Measurements from ENCODE around the gene PCDHA5.
"Not testable (repeated sequence)": the region's sequence is repeated elsewhere in the genome, so short reads cannot be mapped to it uniquely, and the experiment has no call there.

The PCDHA5 gene

GRCh38 chr5:140827704-140828361 lies 6.4 kb downstream of the PCDHA5 start, which contains the start of gene PCDHA6:
Gene PCDHA6, plus strand, starts transcription at chr5:140827960. Its CDS starts 132 bp downstream, at chr5:140828092.
- no peak for DNase-seq

GRCh38 chr5:140828362-140828737 lies 6.9 kb downstream of the PCDHA5 start:
- DNase-seq: no peak

- DNase-seq: not testable (repeated sequence)
These were observed 8.4 kb downstream of the PCDHA5 start for GRCh38 chr5:140829511-140830501.

GRCh38 chr5:140833993-140834392 lies 12.6 kb downstream of the PCDHA5 start, which contains the start of gene PCDHA7:
Gene PCDHA7, plus strand, starts transcription at chr5:140834269. Its CDS starts 115 bp downstream, at chr5:140834384.
- no peak for DNase-seq

GRCh38 chr5:140834439-140835008 lies 13.1 kb downstream of the PCDHA5 start:
- DNase-seq: not testable (repeated sequence)

DNA sequence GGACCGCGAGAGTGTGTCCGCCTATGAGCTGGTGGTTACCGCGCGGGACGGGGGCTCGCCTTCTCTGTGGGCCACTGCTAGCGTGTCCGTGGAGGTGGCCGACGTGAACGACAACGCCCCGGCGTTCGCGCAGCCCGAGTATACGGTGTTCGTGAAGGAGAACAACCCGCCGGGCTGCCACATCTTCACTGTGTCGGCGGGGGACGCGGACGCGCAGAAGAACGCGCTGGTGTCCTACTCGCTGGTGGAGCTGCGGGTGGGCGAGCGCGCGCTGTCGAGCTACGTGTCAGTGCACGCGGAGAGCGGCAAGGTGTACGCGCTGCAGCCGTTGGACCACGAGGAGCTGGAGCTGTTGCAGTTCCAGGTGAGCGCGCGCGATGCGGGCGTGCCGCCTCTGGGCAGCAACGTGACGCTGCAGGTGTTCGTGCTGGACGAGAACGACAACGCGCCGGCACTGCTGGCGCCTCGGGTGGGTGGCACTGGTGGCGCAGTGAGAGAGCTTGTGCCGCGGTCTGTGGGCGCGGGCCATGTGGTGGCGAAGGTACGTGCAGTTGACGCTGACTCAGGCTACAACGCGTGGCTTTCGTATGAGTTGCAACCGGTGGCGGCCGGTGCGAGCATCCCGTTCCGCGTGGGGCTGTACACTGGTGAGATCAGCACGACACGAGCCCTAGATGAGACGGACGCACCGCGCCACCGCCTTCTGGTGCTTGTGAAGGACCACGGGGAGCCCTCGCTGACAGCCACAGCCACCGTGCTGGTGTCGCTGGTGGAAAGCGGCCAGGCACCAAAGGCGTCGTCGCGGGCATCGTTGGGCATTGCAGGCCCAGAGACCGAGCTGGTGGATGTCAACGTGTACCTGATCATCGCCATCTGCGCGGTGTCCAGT lies 14.5 kb downstream of the PCDHA5 start:
- no peak for DNase-seq

DNA sequence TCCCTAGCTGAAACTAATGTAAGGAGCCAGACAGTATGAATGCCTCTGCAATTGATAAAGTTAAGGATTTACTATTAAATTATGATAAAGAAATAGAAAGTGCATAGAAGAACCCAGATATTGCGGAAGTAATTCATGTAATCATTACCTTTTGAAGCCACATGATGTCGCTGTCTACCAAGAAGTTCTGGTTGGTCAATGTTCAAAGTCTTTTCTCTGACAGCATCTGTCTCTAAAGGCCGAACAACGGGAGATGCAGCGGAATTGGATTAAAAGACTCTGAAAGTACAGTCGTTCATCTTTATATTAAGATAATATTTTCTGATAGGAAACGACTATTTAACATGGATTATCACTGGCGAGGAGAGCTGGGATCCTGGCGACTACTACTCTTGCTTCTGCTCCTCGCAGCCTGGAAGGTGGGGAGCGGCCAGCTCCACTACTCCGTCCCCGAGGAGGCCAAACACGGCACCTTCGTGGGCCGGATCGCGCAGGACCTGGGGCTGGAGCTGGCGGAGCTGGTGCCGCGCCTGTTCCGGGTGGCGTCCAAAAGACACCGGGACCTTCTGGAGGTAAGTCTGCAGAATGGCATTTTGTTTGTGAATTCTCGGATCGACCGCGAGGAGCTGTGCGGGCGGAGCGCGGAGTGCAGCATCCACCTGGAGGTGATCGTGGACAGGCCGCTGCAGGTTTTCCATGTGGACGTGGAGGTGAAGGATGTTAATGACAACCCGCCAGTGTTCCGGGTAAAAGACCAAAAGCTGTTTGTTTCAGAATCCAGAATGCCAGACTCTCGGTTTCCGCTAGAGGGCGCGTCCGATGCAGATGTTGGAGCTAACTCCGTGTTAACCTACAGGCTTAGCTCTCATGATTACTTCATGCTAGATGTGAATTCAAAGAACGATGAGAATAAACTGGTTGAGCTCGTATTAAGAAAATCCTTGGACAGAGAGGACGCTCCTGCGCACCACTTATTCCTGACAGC lies 19.9 kb downstream of the PCDHA5 start, which contains the start of gene PCDHA8:
Gene PCDHA8 (plus strand): TSS at position 210 of the 985 bp plus-strand sequence. CDS start 135 bp downstream, at position 345.
- DNase-seq: no peak

GRCh38 chr5:140842798-140843733 lies 21.7 kb downstream of the PCDHA5 start:
- DNase-seq: no peak

DNA sequence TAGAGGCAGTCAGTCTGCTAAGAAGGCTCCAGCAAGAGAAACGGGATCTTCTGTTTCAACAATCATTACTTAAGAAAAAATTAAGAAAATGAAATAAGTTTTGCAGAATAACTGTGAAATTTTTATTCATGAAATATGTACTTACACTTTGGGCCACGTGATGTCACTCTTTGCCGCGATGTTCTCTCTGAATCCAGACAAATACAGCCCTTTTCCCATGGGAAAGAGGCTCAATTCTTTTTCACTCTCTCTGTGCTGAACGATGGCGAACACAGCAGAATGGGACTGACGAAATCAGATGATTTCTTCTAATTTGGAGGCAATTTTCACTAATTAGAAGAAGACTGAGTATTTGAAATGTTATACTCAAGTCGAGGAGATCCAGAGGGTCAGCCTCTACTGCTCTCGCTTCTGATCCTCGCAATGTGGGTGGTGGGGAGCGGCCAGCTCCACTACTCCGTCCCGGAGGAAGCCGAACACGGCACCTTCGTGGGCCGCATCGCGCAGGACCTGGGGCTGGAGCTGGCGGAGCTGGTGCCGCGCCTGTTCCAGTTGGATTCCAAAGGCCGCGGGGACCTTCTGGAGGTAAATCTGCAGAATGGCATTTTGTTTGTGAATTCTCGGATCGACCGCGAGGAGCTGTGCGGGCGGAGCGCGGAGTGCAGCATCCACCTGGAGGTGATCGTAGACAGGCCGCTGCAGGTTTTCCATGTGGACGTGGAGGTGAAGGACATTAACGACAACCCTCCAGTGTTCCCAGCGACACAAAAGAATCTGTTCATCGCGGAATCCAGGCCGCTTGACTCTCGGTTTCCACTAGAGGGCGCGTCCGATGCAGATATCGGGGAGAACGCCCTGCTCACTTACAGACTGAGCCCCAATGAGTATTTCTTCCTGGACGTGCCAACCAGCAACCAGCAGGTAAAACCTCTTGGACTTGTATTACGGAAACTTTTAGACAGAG lies 27.0 kb downstream of the PCDHA5 start, which contains the start of gene PCDHA9:
Gene PCDHA9 (plus strand): TSS at position 244 of the 964 bp plus-strand sequence. CDS start 114 bp downstream, at position 358.
- DNase-seq: not testable (repeated sequence)

GRCh38 chr5:140849831-140850634 lies 28.6 kb downstream of the PCDHA5 start:
- DNase-seq: not testable (repeated sequence)

DNA sequence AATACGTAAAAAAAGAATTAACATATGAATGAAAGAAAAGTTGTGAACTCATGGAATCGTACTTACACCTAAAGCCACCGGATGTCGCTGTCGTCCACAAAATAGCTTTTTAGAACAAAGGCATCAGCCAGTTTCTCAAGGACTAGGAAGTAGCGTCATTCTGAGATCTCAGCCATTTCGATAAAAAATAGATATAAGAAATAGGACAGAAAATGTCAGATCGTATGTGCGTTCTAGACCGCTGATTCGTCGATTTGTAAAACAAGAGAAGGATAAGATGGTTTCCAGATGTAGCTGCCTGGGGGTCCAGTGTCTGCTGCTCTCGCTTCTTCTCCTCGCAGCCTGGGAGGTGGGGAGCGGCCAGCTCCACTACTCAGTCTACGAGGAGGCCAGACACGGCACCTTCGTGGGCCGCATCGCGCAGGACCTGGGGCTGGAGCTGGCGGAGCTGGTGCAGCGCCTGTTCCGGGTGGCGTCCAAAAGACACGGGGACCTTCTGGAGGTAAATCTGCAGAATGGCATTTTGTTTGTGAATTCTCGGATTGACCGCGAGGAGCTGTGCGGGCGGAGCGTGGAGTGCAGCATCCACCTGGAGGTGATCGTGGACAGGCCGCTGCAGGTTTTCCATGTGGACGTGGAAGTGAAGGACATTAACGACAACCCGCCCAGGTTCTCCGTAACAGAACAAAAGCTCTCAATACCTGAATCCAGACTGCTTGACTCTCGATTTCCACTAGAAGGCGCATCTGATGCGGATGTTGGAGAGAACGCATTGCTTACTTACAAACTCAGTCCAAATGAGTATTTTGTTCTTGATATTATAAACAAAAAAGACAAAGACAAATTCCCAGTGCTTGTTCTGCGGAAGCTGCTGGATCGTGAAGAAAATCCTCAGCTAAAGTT lies 34.6 kb downstream of the PCDHA5 start, which contains the start of gene PCDHA10:
Gene PCDHA10 (plus strand): TSS at position 126 of the 903 bp plus-strand sequence. CDS start 152 bp downstream, at position 278.
- DNase-seq: no peak

- DNase-seq: no peak
These were observed 36.0 kb downstream of the PCDHA5 start for GRCh38 chr5:140857177-140857986.

GRCh38 chr5:140857987-140858240 lies 36.5 kb downstream of the PCDHA5 start:
- DNase-seq: no peak

DNA sequence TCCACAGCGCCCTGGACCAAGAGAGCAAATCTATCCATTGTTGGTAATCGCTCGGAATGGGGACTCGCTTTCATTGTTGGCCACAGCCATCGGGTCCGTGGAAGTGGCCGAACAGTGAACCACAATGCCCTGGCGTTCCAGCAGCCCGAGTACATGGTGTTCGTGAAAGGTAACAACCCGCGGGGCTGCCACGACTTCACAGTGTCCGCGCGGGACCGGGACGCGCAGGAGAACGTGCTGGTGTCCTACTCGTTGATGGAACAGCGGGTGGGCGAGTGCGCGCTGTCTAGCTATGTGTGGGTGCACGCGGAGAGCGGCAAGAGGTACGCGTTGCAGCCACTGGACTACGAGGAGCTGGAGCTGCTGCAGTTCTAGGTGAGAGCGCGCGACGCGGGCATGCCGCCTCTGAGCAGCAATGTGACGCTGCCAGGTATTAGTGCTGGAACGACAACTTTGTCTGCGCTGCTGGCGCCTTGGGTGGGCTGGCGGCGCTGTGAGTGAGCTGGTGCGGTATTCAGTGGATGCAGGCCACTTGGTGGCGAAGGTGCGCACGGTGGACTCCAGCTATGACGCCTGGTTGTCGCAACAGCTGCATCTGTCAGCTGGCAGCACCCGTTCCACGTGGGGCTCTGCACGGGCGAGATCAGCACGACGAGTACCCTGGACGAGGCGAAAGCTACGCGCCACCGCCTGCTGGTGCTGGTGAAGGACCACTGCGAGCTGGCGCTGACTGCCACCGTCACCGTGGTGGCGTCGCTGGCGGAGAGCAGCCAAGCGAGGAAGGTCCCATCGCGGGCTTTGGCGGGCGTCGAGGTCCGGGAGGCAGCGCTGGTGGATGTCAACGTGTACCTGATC lies 41.3 kb downstream of the PCDHA5 start:
- no peak for DNase-seq
